Effector memory CD8-positive, alpha-beta T cell (primary cell): ENCODE data around the gene TAS1R1.

Experiments
- ATAC-seq: fragments of 150-1000 bp; cut with Tn5 transposase; replicated peaks from 2 replicates; pipeline ENCODE4 v1.10.0; 2021; ENCODE audit warnings: mild to moderate bottlenecking, moderate library complexity
- DNase-seq, 3 experiments: peaks; one replicate each; pipeline ENCODE4 v3.0.0; 2021
- H3K27ac Mint-ChIP-seq, 2 donors: one replicate each; pipeline ENCODE4 v1.8.0; 2022; ENCODE audit warnings: mild to moderate bottlenecking in 2 of 2, mixed read lengths in 2 of 2, moderate library complexity in 2 of 2
- H3K27me3 Mint-ChIP-seq, 2 donors: one replicate each; pipeline ENCODE4 v1.8.0; 2022; ENCODE audit warnings: mixed read lengths in 2 of 2
- H3K36me3 Mint-ChIP-seq: one replicate; pipeline ENCODE4 v1.8.0; 2022; ENCODE audit warnings: mild to moderate bottlenecking, moderate library complexity, mixed read lengths; ENCODE audit not compliant: insufficient read depth
- H3K4me1 Mint-ChIP-seq, 2 donors: one replicate each; pipeline ENCODE4 v1.8.0; 2022; ENCODE audit warnings: low read depth in 2 of 2, mixed read lengths in 2 of 2
- H3K4me3 Mint-ChIP-seq, 2 donors: one replicate each; pipeline ENCODE4 v1.8.0; 2022; ENCODE audit warnings: mild to moderate bottlenecking in 2 of 2, mixed read lengths in 2 of 2, moderate library complexity in 2 of 2
- H3K9me3 Mint-ChIP-seq, 2 donors: one replicate each; pipeline ENCODE4 v1.8.0; 2022; ENCODE audit warnings: mixed read lengths in 2 of 2
- total RNA-seq, 9 experiments: gene quantifications; one replicate each; lab custom pipeline; 2026; lab: John Stamatoyannopoulos, UW

Gene TAS1R1
- total RNA-seq = 0 to 0.03 (median 0) reads per million in 9 experiments

DNA sequence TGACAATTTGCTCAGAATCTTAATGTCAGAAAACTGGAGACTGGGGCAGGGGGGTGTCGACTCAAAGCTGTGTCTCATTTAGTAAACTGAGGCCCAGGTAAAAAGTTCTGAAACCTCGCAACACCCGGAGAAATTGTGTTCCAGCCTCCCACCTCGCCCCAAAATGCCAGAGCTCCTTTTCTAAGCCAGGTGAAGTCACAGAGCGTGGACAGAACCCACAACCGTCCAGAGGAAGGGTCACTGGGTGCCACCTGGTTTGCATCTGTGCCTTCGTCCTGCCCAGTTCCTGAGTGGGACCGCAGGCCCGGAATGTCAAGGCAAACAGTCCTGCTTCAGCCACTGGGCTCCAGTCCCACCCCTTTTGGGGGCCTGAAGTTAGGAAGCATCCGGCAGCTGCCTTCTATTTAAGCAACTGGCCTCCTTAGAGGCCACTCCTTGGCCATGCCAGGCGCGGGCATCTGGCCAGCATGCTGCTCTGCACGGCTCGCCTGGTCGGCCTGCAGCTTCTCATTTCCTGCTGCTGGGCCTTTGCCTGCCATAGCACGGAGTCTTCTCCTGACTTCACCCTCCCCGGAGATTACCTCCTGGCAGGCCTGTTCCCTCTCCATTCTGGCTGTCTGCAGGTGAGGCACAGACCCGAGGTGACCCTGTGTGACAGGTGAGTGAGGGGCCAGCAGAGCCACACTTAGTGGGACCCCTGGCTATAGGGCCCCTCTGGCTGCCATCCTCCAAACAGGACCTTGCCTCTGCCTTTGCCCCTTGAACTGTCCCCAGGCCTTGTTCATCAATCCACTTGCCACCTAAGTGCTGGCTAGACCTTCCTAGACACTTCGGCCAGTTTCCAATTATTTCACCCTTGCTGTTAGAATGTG is at the start of gene TAS1R1:
TAS1R1 (plus strand) TSS at position 401 of the 872 bp plus-strand sequence; CDS start at position 468, 67 bp downstream.
- H3K36me3 Mint-ChIP-seq = peaks cover 22% of the 10 kb centered on the region
- peaks cover 3 to 7% of the 10 kb centered on the region in 2 donors for H3K4me1 Mint-ChIP-seq
- ATAC-seq (no peak), DNase-seq (no peak)
- no peaks in the 10 kb centered on the region for H3K9me3 Mint-ChIP-seq
- H3K4me3 Mint-ChIP-seq = peak within 1 kb of the TSS; percentile 81 to 82
- peak within 1 kb of the TSS in 1 of 2 donors; percentile 62 for H3K27ac Mint-ChIP-seq
- H3K27me3 Mint-ChIP-seq = no peaks in the 10 kb centered on the region

DNA sequence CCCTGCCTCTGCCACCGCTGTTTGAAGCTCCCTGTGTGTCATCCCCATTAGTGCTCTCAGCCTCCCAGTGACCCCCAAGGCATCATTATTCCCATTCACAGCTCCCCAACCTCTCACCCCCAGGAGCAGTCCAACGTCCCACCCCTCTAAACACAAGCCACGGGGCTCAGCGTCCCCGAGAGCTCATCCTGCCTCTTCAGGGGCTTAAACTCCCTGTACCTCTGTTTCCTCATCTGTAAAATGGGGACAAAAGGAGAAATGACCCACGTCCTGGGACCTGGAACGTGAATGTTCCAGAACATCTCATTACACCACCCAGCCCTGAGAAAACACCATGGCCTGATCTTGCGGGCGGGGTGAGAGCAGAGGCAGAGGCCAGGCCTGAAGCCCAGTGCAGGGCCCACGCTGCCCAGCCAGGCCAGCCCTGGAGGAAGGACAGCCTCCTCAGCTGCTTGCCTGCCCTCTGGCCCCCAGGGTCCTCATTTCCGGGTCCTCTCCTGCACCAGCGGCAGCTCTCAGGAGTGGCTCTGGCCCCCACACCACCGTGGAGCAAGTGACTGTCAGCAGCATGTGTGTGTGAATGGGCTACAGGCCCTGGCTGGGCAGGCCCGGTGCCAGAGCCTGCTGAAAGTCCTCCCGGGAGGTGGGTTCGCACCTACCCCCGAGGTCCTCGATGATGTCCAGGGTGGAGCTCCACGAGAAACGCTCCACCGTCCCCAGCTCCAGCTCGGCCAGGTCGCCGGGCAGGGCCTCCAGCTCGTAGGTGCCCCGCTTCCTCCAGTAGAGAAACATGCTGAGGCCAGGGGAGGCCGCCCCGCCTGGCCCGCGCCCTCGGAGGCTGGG is 49.5 kb upstream of the TAS1R1 start:
- Mint-ChIP-seq H3K27me3 (peaks cover 26 to 55% of the 10 kb centered on the region in 2 donors), H3K9me3 (no peaks in the 10 kb centered on the region), H3K27ac (no peak overlapping the region), H3K4me1 (no peaks in the 10 kb centered on the region), H3K36me3 (no peaks in the 10 kb centered on the region), H3K4me3 (no peak overlapping the region)
- ATAC-seq (no peak), DNase-seq (no peak)

DNA sequence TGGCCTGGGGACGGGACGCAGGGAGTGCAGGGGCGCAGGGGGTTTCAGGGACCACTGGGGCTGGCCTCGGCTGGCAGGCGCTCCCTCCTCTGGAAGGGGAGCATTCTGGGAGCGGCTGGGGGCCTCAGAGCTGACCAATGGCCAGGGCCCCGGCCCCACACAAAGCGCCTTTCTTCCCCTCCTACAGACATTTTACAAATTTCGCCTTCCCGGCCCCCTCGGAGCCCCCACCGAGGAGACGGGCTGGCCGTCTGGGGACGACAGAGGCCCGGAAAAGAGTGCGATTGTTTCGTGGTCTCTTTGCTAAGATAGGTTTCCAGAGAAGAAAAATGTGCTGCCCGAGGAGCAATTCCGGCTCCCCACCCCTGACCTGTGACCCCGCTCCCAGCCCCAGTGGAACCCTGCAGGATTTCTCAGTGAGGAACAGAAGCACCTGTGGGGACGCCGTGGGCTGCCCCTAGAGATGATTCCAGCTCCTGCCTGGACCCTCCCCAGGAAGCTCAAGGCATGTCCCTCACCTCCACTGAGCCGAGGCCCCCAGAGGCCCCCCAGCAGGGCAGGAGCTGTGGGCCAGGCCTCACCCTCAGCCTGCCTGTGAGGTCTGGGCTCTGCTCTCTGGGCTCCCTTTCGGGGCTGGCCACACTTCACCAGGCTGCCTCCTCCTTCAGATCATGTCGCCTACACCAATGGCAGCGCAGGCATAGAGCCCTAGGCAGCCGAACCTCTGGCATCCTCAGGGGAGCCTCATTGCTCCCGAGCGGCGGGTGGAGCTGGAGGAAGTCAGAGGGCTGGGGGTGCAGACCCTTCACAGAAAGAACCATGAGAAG is 48.7 kb upstream of the TAS1R1 start:
- H3K27me3 Mint-ChIP-seq = peaks cover 17 to 47% of the 10 kb centered on the region in 2 donors
- H3K4me1 Mint-ChIP-seq = no peaks in the 10 kb centered on the region
- no peak overlapping the region for H3K27ac Mint-ChIP-seq
- no peaks in the 10 kb centered on the region for H3K9me3 Mint-ChIP-seq
- ATAC-seq (no peak), DNase-seq (no peak)
- H3K4me3 Mint-ChIP-seq = no peak overlapping the region
- no peaks in the 10 kb centered on the region for H3K36me3 Mint-ChIP-seq

DNA sequence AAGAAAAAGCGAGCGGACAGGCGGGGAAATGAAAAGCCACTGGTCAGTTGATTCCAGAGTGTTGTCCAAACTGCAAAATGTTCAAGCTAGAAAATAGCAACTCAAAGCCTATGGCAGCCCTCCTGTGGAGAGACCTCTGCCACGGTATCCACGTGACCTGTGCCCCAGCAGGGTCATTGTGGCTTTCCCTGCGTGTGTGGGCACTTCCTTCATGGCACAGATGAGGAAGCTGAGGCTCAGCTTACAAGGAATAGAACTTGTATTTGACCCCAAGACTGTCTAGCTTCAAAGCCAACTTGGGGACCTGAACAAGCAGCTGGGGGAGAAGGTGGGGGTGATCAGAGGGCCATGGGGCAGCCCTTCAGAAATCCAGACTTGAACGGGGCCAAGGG is 48.1 kb upstream of the TAS1R1 start:
- H3K9me3 Mint-ChIP-seq = no peaks in the 10 kb centered on the region

DNA sequence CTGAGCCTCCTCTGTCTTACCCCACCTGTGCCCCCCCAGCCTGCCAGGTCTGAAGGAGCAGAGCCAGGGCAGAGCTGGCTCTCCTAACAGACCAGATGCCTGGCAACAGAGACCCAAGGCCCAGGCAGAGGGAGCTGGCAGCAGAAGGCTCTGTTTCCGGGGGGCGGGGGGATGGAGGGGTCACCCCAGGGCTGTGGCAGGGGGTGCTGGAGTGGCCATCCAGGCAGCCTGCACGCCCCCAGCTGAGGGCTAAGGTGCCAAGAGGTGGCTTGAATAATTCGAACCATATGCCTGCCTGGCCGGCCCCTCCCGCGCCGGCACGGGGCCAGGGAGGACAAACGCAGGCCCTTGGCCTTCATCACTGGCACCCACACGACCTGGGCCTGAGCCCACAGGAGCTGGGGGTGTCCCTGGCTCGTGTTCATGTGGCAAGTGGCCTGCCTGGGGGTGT is 47.6 kb upstream of the TAS1R1 start:
- H3K27ac Mint-ChIP-seq = no peak overlapping the region
- no peaks in the 10 kb centered on the region for H3K36me3 Mint-ChIP-seq
- peaks cover 13 to 39% of the 10 kb centered on the region in 2 donors for H3K27me3 Mint-ChIP-seq
- ATAC-seq (no peak), DNase-seq (no peak)
- no peaks in the 10 kb centered on the region for H3K4me1 Mint-ChIP-seq
- no peak overlapping the region for H3K4me3 Mint-ChIP-seq
- no peaks in the 10 kb centered on the region for H3K9me3 Mint-ChIP-seq

More for the DNA sequence above, 48.1 kb upstream of the TAS1R1 start:
- Mint-ChIP-seq H3K27me3 (peaks cover 13 to 41% of the 10 kb centered on the region in 2 donors), H3K4me1 (no peaks in the 10 kb centered on the region), H3K36me3 (no peaks in the 10 kb centered on the region), H3K4me3 (no peak overlapping the region), H3K27ac (no peak overlapping the region)
- DNase-seq = no peak
- ATAC-seq = no peak

DNA sequence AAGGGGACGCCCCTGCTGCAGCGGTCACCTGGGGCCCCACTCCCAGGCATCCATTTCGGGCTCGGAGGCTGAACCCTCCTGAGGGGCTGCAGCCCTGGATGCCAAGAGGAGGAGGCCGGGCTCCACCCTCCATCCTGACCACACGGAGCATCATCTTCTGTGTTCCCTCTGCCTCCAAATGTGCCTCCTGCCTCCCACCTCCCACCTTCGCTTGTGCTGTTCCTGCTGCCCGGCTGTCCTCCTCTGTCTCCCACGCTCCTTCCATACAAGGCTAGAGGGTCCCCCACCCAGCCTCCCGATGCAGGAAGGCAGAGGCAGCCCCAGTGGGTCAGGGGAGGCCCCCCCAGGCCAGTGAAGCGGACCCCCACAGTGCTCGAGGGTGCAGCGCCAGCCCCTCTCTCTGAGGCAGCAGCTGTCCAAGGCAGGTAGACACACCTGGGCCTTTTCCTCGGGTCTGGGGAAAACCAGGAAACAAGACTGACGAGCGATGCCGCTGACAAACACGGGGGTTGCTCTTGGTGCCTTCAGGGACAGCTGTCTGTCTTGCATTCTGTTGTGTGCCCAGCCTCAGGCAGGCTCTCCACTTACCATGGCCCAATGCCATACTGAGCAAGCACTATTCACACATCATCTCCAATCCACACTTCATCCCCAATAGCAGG is 46.8 kb upstream of the TAS1R1 start:
- Mint-ChIP-seq H3K9me3 (no peaks in the 10 kb centered on the region), H3K36me3 (no peaks in the 10 kb centered on the region), H3K27me3 (peaks cover 13 to 39% of the 10 kb centered on the region in 2 donors), H3K4me1 (no peaks in the 10 kb centered on the region), H3K27ac (no peak overlapping the region), H3K4me3 (no peak overlapping the region)
- DNase-seq (no peak), ATAC-seq (no peak)

DNA sequence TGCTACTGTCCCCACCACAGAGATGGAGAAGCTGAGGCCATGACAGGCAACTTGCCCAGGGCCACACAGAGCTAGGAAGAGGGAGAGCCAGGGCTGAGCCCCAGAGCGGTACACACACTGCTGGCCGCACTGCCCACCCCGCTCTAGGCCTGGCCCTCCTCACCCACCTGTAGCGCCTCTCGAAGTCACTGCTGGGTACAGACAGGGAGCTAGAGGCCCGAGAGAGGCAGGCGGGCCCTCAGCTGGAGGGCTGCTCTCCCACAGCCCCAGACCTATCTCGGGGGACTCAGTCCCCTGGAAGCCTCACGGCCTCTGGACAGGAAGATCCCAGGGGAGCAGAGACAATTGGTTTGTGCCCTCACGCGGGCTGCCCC is 46.3 kb upstream of the TAS1R1 start:
- H3K4me1 Mint-ChIP-seq = no peaks in the 10 kb centered on the region
- no peaks in the 10 kb centered on the region for H3K36me3 Mint-ChIP-seq
- H3K9me3 Mint-ChIP-seq = no peaks in the 10 kb centered on the region
- H3K4me3 Mint-ChIP-seq = no peak overlapping the region
- peaks cover 13 to 37% of the 10 kb centered on the region in 2 donors for H3K27me3 Mint-ChIP-seq
- no peak for DNase-seq
- ATAC-seq = no peak
- H3K27ac Mint-ChIP-seq = no peak overlapping the region

DNA sequence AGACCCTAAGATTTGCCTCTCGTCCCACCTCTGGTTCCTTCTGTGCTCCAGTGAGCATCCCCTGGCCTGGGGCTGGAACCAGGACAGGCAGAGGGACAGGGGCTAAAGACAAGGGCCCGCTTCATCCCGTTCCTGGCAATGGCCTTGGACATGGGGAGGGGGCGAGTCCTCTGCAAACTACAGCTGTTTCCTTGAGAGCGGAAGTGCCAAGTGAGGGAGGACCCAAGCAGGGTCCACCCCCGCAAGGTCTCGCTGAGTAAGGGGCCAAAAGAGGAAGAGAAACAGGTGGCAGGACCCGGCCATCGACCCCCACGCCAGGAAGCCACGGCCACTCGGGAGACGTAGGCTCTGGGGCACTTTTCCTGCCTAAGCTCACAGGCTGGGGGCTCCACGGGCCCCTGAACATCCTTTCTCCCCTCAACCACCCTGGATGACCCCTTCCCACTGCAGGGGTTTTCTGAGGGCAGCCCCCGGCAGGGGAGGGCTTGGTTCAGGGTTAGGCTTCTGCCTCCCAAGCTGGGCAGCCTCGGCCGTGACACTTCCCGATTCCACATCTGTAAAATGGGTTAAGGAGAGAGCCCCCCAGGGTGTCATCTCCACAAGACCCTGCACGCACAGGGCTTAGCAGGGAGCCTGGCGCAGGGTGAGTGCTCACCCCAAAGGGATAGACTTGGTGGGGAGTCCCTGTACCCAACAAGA is 45.7 kb upstream of the TAS1R1 start:
- no peak for DNase-seq
- H3K27me3 Mint-ChIP-seq = peaks cover 13 to 31% of the 10 kb centered on the region in 2 donors
- no peaks in the 10 kb centered on the region for H3K4me1 Mint-ChIP-seq
- no peaks in the 10 kb centered on the region for H3K9me3 Mint-ChIP-seq
- no peak overlapping the region for H3K4me3 Mint-ChIP-seq
- no peak overlapping the region for H3K27ac Mint-ChIP-seq
- H3K36me3 Mint-ChIP-seq = no peaks in the 10 kb centered on the region
- no peak for ATAC-seq

DNA sequence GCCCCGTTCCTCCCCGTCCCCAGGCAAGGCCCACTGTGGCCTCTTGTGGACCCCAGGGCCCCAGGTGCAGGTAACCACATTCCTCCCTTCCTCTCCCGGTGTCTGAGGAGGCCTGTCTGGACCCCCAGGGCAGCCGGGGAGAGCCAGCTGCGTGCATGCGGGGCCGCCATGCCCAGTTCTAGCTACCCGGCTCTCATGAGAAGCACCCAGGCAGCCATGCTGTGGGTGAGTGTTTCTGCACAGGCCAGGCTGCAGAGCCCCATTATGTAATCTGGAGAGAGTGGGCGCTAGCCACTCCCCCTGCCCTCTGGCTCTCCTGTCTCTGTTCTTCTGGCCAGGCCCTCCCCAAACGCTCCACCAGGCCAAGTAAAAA is 45.2 kb upstream of the TAS1R1 start:
- Mint-ChIP-seq H3K36me3 (no peaks in the 10 kb centered on the region), H3K27me3 (peaks cover 13 to 27% of the 10 kb centered on the region in 2 donors), H3K4me3 (no peak overlapping the region), H3K9me3 (no peaks in the 10 kb centered on the region), H3K27ac (no peak overlapping the region), H3K4me1 (no peaks in the 10 kb centered on the region)
- ATAC-seq = no peak
- no peak for DNase-seq

DNA sequence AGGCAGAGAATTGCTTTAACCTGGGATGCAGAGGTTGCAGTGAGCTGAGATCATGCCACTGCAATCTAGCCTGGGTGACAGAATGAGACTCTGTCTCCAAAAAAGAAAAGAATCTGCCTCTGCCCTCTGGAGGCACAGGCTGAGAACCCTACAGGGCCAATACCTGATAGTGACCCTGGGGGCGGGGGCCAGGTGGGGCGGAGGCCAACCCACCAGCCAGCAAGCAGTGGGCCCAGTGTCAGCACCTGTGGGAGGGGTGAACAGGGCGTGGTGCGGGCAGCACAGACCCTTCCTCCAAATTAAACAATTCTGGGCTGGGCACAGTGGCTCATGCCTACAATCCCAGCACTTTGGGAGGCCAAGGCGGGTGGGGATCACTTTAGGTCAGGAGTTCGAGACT is 44.6 kb upstream of the TAS1R1 start:
- no peaks in the 10 kb centered on the region for H3K9me3 Mint-ChIP-seq
- DNase-seq (no peak), ATAC-seq (no peak)
- H3K4me3 Mint-ChIP-seq = no peak overlapping the region
- H3K36me3 Mint-ChIP-seq = no peaks in the 10 kb centered on the region
- H3K27me3 Mint-ChIP-seq = peaks cover 9 to 21% of the 10 kb centered on the region in 2 donors
- H3K27ac Mint-ChIP-seq = no peak overlapping the region
- H3K4me1 Mint-ChIP-seq = no peaks in the 10 kb centered on the region

DNA sequence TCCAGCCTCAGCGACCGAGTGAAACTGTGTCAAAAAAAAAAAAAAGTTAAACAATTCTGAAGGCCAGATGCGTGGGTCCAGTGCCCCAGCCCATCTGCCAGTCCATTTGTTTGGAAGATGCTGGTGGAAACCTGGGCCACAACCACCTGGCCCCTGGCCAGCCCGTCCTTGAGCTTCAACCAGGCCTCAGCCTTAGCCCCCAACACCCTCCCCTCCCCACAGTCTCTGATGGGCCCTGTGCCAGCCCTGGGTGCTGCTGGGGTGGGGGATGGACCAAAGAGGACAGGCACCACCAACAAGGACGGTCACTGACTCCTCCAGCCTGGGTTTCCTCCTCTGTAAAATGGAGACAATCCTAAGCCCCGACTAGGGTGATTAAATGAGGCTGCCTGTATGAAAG is 44.1 kb upstream of the TAS1R1 start:
- Mint-ChIP-seq H3K4me1 (no peaks in the 10 kb centered on the region), H3K4me3 (no peak overlapping the region), H3K27me3 (peaks cover 8 to 18% of the 10 kb centered on the region in 2 donors), H3K9me3 (no peaks in the 10 kb centered on the region), H3K36me3 (no peaks in the 10 kb centered on the region), H3K27ac (no peak overlapping the region)
- DNase-seq (no peak), ATAC-seq (no peak)

DNA sequence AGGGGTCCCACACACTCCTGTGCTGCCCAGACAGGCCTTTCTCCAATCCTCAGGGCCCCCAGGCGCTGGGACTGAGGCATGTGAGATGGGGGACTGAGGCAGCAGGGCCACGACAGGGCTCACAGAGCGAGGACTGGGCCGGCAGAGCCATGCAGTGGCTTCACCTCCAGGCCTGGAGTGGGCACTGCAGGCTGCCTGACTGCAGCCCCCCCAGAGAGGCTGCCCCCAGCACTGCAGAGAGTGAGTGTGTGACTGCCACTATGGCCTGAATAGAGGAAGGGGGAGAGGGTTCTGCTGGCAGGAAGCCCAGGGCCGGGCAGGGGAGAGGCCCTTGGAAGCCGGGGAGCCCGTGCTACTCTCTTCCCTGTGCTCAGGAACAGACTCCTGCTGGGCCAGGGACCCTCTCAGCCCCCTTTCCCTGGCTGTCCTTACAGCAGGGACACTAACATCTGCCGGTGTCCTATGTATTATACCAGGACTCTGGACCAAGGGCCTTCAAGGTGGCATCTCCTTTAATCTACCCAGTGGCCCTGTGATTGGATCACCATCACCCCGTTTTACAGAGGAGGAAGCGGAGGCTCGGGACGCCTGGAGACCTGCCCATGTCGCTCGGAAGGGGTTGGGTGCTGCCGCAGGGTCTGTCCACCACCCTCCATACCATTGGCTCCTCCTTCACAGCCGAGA is 43.4 kb upstream of the TAS1R1 start:
- no peaks in the 10 kb centered on the region for H3K4me1 Mint-ChIP-seq
- H3K27ac Mint-ChIP-seq = no peak overlapping the region
- H3K9me3 Mint-ChIP-seq = no peaks in the 10 kb centered on the region
- no peak for ATAC-seq
- no peaks in the 10 kb centered on the region for H3K36me3 Mint-ChIP-seq
- H3K27me3 Mint-ChIP-seq = peaks cover 5 to 14% of the 10 kb centered on the region in 2 donors
- DNase-seq = no peak
- no peak overlapping the region for H3K4me3 Mint-ChIP-seq
